NCI-H2196 (cell line): ENCODE data around the gene GFOD1.
"Not testable (repeated sequence)": the region's sequence is repeated elsewhere in the genome, so short reads cannot be mapped to it uniquely, and the experiment has no call there.

Source experiments
- DNase-seq: peaks from one replicate; lab custom pipeline; 2025; ENCODE audit not compliant: unreplicated experiment; lab: John Stamatoyannopoulos, UW

GFOD1 gene

DNA sequence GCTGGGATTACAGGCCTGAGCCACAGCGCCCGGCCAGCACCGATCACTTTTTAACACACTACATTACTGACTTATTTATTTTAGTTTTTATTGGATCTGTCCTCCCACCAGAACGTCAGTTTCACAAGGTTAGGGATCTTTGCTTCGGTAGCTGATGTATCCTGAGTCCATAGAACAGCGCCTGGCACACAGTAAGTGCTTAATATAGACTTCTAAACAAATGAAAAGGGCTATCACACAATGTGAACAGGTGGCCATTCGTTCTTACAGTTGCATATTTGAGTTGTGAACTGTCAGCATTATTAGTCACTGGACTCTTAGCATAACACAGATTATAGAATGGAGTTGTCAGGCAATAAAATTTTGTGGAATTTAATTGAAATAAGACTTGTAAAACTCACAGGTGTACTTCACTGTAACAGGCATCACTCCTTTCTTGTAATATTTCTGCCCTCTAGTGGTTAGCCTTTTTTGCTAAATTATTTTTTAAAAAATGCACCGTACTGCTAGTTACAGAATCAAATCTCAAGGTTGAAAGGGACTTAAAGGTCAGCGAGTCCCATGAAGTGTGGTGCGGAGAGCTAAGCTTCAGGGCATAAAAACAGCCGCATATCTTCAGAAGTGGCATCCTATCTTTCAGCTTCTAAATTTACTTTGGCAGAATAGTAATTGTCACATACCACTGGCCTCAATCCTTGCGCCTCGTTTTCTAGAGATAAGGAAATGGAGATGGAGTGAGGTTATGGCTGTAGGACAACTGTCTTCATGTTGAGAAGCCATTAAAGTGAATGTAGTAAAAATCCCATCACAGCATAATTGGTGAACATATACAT, 155.7 kb downstream of the GFOD1 start:
- peak; percentile 46 for DNase-seq

DNA sequence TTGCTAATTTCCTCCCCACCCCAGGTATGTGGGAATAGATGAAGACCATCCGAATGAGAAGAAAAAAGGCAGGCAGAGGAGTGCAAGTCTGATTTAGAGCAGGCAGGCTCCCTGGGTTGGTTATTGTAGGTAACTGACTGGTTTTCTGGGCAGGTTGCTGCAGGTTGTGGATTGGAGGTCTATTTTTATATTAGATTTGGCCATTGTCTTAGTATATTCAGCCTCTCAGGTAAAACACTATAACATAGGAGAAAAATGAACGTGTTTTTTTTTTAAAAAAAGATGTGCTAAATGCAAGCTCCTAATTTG, 158.6 kb downstream of the GFOD1 start:
- DNase-seq = no peak

DNA sequence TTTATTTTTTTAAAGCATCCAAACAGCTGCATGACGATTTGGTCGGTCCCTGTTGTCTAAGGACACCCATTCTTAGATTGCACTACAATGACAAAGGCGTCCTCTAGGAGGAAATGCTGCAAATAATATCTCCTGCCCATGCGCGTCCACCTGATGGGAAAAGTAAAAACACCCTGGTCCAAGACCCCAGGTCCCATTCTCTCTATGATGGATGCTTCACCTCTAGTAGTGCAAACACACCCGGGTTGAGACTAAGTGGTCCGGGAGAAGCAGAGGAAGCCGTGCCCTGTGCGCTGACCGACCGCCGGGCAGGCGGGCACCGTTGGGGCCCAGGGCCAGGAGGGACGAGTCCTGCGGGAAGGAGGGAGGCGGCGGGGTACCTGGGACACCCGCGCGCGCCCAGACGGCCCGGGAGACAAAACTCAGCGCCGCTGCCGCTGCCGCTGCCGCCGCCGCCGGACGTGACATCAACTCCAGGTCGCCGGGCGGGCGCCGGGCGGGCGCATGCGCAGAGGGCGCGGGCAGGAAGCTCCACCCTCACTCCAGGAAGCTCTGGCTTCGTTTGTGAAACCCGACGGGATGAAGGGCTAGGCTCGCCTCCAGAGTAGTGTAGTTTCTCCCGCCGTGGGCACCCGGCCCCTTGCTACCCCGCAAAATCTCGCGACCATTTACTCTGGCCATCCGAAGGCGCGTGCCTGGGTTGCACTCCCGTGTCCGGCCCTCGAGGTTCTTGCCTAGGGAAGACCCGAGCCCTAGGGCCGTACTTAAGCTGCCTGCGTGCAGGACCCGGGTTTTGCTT, 159.1 kb downstream of the GFOD1 start, which contains the start of gene TBC1D7:
Gene TBC1D7, minus strand, starts transcription at position 462 of the 799 bp plus-strand sequence. CDS start 1,639 bp downstream, outside the sequence.
- peak; percentile 90 for DNase-seq

DNA sequence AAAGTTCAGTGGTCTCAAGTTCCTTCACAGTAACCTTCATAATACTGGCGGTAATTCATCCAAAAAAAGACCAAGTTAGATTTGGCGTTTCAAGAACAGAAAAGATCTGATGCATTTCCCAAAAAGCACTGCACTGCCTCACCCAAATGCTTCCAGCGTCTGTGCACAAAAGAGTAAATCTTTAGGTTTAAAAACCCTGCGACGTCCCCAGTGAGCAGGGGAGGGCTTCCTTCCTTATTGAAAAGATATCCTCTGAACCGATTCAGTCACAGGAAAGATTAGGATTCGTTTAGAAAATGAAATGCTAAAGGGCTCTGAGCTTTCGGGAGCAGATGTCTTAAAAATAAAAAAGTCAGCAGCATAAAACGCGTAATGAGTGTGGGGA, 159.7 kb downstream of the GFOD1 start:
- no peak for DNase-seq

DNA sequence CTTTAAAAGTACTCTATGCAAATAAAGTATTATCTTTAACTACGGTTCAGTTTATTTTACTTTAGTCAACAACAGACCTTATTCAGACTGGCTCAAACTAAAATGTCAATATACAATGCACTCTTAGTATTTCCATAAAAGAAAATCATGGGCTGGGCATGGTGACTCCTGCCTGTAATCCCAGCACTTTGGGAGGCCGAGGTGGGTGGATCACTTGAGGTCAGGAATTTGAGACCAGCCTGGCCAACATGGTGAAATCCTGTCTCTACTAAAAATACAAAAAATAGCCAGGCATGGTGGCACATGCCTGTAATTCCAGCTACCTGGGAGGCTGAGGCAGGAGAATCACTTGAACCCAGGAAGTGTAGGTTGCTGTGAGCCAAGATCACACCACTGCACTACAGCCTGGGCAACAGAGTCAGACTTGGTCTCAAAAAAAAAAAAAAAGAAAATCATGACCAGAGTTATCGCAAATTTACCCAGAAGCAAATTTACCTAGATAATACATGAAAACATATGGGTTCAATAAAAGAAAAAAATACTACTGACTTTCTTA, 161.3 kb downstream of the GFOD1 start:
- not testable (repeated sequence) for DNase-seq

DNA sequence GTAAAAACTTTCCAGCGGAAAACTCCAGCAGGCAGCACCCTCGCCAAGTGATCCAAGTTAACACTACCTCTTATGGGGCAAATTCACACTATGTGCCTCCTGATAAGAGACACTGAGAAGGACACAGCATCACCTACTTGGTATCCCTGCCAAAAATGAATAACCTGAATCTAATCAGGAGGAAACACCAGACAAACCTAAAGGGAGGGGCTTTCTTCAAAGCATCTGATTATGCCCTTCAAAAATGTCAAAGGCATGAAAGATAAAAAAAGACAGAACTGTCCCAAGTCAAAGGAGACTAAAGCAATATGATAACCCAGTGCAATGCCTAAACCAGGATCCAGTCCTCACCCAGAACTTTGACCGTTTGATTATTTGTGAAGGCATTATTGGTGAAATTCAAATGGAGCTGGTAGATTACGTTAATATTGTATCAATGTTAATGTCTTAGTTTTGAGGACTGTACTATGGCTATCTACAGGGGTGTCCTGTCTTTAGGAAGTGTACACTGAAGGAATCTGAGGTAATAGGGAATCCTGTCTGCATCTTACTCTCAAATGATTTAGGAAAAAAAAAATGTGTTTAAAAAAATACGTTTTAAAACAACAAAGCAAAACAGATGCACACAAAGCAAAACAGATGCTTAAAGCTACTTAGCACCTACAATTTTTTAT, 167.4 kb downstream of the GFOD1 start:
- DNase-seq = no peak

DNA sequence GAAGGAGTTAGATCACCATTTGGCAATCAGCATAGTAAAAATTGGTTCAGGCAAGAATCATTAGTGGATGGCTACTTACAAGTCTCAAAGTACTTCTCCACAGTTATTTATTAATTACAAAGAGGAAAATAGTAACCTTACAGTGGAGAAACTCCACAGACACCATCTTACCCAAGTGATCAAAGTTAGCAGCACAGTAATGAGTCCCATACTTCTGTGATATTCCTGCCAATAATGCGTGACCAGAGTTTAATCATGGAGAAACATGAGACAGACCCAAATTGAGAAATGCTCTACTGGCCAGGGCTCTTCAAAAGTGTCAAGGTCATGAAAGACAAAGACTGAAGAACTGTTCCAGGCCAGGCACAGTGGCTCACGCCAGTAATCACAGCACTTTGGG, 168.6 kb downstream of the GFOD1 start:
- DNase-seq = no peak

DNA sequence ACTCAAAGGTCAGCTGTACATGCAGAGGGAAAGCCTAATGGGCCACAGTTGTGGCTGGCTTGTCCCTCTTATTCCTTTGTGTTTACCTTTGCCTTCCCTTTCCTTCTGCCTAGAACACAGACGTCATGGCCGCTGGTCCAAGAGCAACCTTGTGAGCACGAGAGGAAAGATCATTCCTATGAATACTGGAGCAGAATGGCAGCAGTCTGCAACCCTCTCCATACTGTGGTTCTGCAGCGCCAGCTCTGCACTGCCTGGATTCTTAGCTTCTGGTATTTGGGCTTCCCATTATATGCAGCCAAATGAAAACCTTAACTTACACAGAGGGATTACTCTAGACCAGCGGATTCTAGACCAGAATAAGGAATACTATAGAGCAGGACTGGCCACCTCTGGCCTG, 171.5 kb downstream of the GFOD1 start:
- DNase-seq = no peak

DNA sequence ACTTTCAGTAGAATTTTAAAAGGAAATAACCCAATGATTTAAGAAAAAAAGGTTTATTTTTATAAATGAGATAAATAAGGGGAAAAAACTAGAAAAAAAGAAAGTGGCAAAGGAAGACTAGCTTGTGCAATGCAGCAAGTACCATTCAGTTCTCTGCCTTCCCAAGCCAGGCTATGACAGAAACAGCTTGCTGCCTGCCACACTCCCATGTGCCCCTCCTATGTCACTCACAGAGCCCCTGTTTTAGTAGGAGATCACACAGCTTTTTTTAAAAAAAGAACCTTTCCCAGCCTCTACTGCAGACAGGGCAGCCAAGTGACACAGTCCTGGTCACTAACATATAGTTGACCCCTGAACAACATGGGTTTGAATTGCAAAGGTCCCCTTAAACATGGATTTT, 172.6 kb downstream of the GFOD1 start:
- DNase-seq = no peak

DNA sequence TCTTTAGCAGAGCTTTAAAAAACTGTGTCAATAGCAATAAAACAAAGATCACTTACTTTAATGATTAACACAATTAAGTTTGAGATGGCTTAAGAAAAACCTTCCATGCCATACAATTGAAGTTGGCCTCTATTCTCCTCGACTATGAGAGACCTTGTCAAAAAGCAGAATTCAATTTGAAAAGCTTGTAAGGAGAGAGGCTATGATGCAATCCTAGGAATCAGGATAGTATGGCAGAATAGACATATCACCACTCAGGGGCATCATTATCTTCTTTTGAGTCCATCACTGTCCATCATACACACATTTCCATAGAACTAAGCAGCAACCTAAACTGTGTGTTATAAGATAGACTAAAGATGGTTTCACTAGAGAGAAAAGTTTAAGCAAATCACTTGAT, 176.2 kb downstream of the GFOD1 start:
- DNase-seq = no peak

DNA sequence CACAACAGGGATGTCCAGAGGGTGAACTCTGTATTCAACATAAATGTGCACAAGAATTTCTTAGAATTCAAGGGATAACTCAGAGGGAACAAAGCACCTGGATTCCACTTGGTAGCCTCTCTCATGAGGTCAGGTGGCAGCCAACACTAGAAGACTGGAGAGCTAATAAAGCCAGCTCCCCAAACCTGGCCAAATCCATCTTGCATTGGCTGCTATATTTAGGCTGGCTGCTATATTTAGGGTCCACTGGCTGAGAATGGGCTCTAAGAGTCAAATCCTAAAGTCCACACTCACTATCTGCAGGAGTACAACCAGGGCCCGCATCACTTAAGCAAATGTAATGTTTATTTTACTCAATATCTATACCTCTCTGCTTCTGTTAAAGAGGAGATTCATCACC, 179.1 kb downstream of the GFOD1 start:
- DNase-seq = no peak
